Measurements from ENCODE around the gene CEMIP2. TPM values are rescaled to one million over a fixed set of nuclear protein-coding genes. Genes with fewer than 3 reads are reported as not detected.

Gene CEMIP2
- total and polyA plus RNA-seq, 4 donors, result 18.8 to 123 (median 38.6) TPM

DNA sequence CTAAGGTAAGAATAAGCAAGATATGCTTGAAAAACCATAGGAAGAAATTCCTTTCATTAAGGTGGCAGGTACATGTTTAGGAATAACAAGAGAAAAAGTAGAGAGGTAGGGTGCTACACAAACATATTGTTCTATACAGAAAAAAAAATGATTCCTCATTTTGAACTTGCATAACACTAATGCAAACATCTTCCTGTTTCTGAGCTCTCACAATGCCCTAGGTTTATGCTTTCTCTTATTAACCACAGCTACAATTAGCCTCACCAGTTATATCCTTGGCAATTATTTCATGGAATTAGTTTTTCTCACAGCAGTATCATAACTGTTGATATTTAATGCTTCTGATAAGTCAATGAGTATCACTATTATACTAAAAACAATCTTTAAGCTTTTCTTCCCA lies 20.7 kb downstream of the CEMIP2 start:
- no peak overlapping the region for H3K9ac ChIP-seq (ENCODE audit: low read depth in 1 of 2, low read length in 2 of 2)
- no peaks in the 10 kb centered on the region for H3K27me3 ChIP-seq (ENCODE audit: control insufficient read depth in 4 of 4, insufficient read depth in 4 of 4, low read length in 3 of 4)
- H3K9me3 ChIP-seq (ENCODE audit: control insufficient read depth in 4 of 4, low read length in 3 of 4), result no peaks in the 10 kb centered on the region
- peaks cover 0 to 50% (median 39%) of the 10 kb centered on the region in 4 donors for H3K36me3 ChIP-seq (ENCODE audit: control insufficient read depth in 4 of 4, insufficient read depth in 3 of 4, low read depth in 1 of 4, low read length in 3 of 4)
- TF ChIP-seq RXRA (IDR thresholded peaks at IDR 0.05) (no peak), EGR1 (IDR thresholded peaks at IDR 0.05; ENCODE audit: low read depth in 2 of 2) (no peak), FOXA1 (IDR thresholded peaks at IDR 0.05) (no peak), NR2F2 (IDR thresholded peaks at IDR 0.05) (no peak), GABPA (IDR thresholded peaks at IDR 0.05 in 1 of 2, conservative IDR thresholded peaks at IDR 0.05 in 1 of 2) (no peak), HNF4A (conservative IDR thresholded peaks at IDR 0.05) (no peak), TAF1 (conservative IDR thresholded peaks at IDR 0.05) (no peak), FOXA2 (IDR thresholded peaks at IDR 0.05) (no peak), YY1 (IDR thresholded peaks at IDR 0.05) (no peak), SP1 (IDR thresholded peaks at IDR 0.05) (no peak), JUND (IDR thresholded peaks at IDR 0.05) (no peak), RAD21 (IDR thresholded peaks at IDR 0.05) (no peak), HNF4G (IDR thresholded peaks at IDR 0.05) (no peak)
- TF ChIP-seq, protein P1, sequence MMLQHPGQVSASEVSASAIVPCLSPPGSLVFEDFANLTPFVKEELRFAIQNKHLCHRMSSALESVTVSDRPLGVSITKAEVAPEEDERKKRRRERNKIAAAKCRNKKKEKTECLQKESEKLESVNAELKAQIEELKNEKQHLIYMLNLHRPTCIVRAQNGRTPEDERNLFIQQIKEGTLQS (IDR thresholded peaks at IDR 0.05), result no peak
- TF ChIP-seq, protein P2, sequence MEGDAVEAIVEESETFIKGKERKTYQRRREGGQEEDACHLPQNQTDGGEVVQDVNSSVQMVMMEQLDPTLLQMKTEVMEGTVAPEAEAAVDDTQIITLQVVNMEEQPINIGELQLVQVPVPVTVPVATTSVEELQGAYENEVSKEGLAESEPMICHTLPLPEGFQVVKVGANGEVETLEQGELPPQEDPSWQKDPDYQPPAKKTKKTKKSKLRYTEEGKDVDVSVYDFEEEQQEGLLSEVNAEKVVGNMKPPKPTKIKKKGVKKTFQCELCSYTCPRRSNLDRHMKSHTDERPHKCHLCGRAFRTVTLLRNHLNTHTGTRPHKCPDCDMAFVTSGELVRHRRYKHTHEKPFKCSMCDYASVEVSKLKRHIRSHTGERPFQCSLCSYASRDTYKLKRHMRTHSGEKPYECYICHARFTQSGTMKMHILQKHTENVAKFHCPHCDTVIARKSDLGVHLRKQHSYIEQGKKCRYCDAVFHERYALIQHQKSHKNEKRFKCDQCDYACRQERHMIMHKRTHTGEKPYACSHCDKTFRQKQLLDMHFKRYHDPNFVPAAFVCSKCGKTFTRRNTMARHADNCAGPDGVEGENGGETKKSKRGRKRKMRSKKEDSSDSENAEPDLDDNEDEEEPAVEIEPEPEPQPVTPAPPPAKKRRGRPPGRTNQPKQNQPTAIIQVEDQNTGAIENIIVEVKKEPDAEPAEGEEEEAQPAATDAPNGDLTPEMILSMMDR (IDR thresholded peaks at IDR 0.05; ENCODE audit: low read depth, low read length, missing input control), result no peak
- TF ChIP-seq, protein P3, sequence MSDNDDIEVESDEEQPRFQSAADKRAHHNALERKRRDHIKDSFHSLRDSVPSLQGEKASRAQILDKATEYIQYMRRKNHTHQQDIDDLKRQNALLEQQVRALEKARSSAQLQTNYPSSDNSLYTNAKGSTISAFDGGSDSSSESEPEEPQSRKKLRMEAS (IDR thresholded peaks at IDR 0.05), result no peak
- TF ChIP-seq, protein P4, sequence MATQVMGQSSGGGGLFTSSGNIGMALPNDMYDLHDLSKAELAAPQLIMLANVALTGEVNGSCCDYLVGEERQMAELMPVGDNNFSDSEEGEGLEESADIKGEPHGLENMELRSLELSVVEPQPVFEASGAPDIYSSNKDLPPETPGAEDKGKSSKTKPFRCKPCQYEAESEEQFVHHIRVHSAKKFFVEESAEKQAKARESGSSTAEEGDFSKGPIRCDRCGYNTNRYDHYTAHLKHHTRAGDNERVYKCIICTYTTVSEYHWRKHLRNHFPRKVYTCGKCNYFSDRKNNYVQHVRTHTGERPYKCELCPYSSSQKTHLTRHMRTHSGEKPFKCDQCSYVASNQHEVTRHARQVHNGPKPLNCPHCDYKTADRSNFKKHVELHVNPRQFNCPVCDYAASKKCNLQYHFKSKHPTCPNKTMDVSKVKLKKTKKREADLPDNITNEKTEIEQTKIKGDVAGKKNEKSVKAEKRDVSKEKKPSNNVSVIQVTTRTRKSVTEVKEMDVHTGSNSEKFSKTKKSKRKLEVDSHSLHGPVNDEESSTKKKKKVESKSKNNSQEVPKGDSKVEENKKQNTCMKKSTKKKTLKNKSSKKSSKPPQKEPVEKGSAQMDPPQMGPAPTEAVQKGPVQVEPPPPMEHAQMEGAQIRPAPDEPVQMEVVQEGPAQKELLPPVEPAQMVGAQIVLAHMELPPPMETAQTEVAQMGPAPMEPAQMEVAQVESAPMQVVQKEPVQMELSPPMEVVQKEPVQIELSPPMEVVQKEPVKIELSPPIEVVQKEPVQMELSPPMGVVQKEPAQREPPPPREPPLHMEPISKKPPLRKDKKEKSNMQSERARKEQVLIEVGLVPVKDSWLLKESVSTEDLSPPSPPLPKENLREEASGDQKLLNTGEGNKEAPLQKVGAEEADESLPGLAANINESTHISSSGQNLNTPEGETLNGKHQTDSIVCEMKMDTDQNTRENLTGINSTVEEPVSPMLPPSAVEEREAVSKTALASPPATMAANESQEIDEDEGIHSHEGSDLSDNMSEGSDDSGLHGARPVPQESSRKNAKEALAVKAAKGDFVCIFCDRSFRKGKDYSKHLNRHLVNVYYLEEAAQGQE (IDR thresholded peaks at IDR 0.05), result no peak
- TF ChIP-seq, protein P5, sequence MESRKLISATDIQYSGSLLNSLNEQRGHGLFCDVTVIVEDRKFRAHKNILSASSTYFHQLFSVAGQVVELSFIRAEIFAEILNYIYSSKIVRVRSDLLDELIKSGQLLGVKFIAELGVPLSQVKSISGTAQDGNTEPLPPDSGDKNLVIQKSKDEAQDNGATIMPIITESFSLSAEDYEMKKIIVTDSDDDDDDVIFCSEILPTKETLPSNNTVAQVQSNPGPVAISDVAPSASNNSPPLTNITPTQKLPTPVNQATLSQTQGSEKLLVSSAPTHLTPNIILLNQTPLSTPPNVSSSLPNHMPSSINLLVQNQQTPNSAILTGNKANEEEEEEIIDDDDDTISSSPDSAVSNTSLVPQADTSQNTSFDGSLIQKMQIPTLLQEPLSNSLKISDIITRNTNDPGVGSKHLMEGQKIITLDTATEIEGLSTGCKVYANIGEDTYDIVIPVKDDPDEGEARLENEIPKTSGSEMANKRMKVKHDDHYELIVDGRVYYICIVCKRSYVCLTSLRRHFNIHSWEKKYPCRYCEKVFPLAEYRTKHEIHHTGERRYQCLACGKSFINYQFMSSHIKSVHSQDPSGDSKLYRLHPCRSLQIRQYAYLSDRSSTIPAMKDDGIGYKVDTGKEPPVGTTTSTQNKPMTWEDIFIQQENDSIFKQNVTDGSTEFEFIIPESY (IDR thresholded peaks at IDR 0.05), result no peak
- no peak overlapping the region for H3K4me3 ChIP-seq (ENCODE audit: low read depth in 1 of 3, low read length in 3 of 3)
- no peak for DNase-seq (ENCODE audit: low spot score)
- peak overlapping the region in 1 of 2 donors; percentile 19 for H3K27ac ChIP-seq (ENCODE audit: low read depth in 1 of 2, low read length in 2 of 2)
- H3K4me1 ChIP-seq (ENCODE audit: control insufficient read depth in 4 of 4, insufficient read depth in 4 of 4, low read length in 3 of 4), result peaks cover 0 to 25% (median 5%) of the 10 kb centered on the region in 4 donors

All from liver (tissue), 9 donors.